HG03108 (cell line): ENCODE measurements around the gene NFE2L3.
"Not testable (repeated sequence)": the region's sequence is repeated elsewhere in the genome, so short reads cannot be mapped to it uniquely, and the experiment has no call there.

Experiments used
- ATAC-seq: cut with Tn5 transposase; IDR thresholded peaks from one replicate; pipeline ENCODE4 v1.9.1; 2021; ENCODE audit warnings: moderate library complexity; ENCODE audit not compliant: unreplicated experiment

NFE2L3 gene

GRCh38 chr7:26167303-26167934 is 15.4 kb downstream of the NFE2L3 start:
- ATAC-seq, result peak; percentile 91

GRCh38 chr7:26168458-26169023 is 16.5 kb downstream of the NFE2L3 start:
- no peak for ATAC-seq

GRCh38 chr7:26169271-26169670 is 17.3 kb downstream of the NFE2L3 start:
- no peak for ATAC-seq

- no peak for ATAC-seq
These were observed 18.7 kb downstream of the NFE2L3 start for GRCh38 chr7:26170663-26171062.

- no peak for ATAC-seq
These were observed 19.6 kb downstream of the NFE2L3 start for GRCh38 chr7:26171601-26172000.

GRCh38 chr7:26172048-26172447 is 20.1 kb downstream of the NFE2L3 start:
- no peak for ATAC-seq

GRCh38 chr7:26175903-26176302 is 23.9 kb downstream of the NFE2L3 start:
- not testable (repeated sequence) for ATAC-seq

GRCh38 chr7:26176696-26177095 is 24.7 kb downstream of the NFE2L3 start:
- ATAC-seq, result not testable (repeated sequence)

- ATAC-seq, result not testable (repeated sequence)
These were observed 25.3 kb downstream of the NFE2L3 start for GRCh38 chr7:26177269-26177668.

- no peak for ATAC-seq
These were observed 26.4 kb downstream of the NFE2L3 start for GRCh38 chr7:26178272-26178960.

GRCh38 chr7:26179422-26179821 is 27.4 kb downstream of the NFE2L3 start:
- ATAC-seq, result no peak

- ATAC-seq, result no peak
These were observed 28.0 kb downstream of the NFE2L3 start for GRCh38 chr7:26179826-26180497.

- no peak for ATAC-seq
These were observed 28.8 kb downstream of the NFE2L3 start for GRCh38 chr7:26180792-26181198.

GRCh38 chr7:26181474-26182227 is 29.7 kb downstream of the NFE2L3 start:
- no peak for ATAC-seq

GRCh38 chr7:26182283-26182682 is 30.3 kb downstream of the NFE2L3 start:
- ATAC-seq, result no peak

GRCh38 chr7:26182706-26183105 is 30.7 kb downstream of the NFE2L3 start:
- ATAC-seq, result no peak

- ATAC-seq, result no peak
These were observed 31.7 kb downstream of the NFE2L3 start for GRCh38 chr7:26183545-26184280.

- not testable (repeated sequence) for ATAC-seq
These were observed 32.5 kb downstream of the NFE2L3 start for GRCh38 chr7:26184281-26185101.

GRCh38 chr7:26185131-26185843 is 33.3 kb downstream of the NFE2L3 start:
- peak; percentile 38 for ATAC-seq
